SIG-M5 (cell line): ENCODE data around the gene DGLUCY.
"Not testable (repeated sequence)": the region's sequence is repeated elsewhere in the genome, so short reads cannot be mapped to it uniquely, and the experiment has no call there.

Source experiments
- DNase-seq: peaks from one replicate; lab custom pipeline; 2025; lab: John Stamatoyannopoulos, UW

DGLUCY gene

GRCh38 chr14:91108941-91109611, 4.8 kb upstream of the DGLUCY start:
- DNase-seq = no peak

- DNase-seq = no peak
Measured at GRCh38 chr14:91111443-91111842, 2.4 kb upstream of the DGLUCY start.

- no peak for DNase-seq
Measured at GRCh38 chr14:91112194-91112593, 1.7 kb upstream of the DGLUCY start.

- DNase-seq = peak; percentile 29
Measured at GRCh38 chr14:91114079-91115065, 499 bp downstream of the DGLUCY start.

- DNase-seq = peak; percentile 28
Measured at GRCh38 chr14:91115986-91116770, 2.3 kb downstream of the DGLUCY start.

- DNase-seq = no peak
Measured at GRCh38 chr14:91116913-91117588, 3.2 kb downstream of the DGLUCY start.

- DNase-seq = no peak
Measured at GRCh38 chr14:91117960-91118359, 4.1 kb downstream of the DGLUCY start.

- no peak for DNase-seq
Measured at GRCh38 chr14:91118511-91119068, 4.7 kb downstream of the DGLUCY start.

- no peak for DNase-seq
Measured at GRCh38 chr14:91119556-91120311, 5.9 kb downstream of the DGLUCY start.

- DNase-seq = no peak
Measured at GRCh38 chr14:91123201-91123600, 9.3 kb downstream of the DGLUCY start.

- not testable (repeated sequence) for DNase-seq
Measured at GRCh38 chr14:91124406-91125270, 10.8 kb downstream of the DGLUCY start.

GRCh38 chr14:91125271-91125660, 11.4 kb downstream of the DGLUCY start:
- no peak for DNase-seq

- DNase-seq = no peak
Measured at GRCh38 chr14:91125801-91126200, 11.9 kb downstream of the DGLUCY start.

- no peak for DNase-seq
Measured at GRCh38 chr14:91126761-91127160, 12.9 kb downstream of the DGLUCY start.

- no peak for DNase-seq
Measured at GRCh38 chr14:91127401-91127801, 13.5 kb downstream of the DGLUCY start.

GRCh38 chr14:91127924-91128323, 14.1 kb downstream of the DGLUCY start:
- DNase-seq = no peak

GRCh38 chr14:91128699-91129098, 14.8 kb downstream of the DGLUCY start:
- no peak for DNase-seq

- DNase-seq = no peak
Measured at GRCh38 chr14:91129261-91129660, 15.4 kb downstream of the DGLUCY start.

GRCh38 chr14:91135039-91135438, 21.2 kb downstream of the DGLUCY start:
- no peak for DNase-seq
